ENCODE measurements around the gene GRM7.

GRM7 gene

GRCh38 chr3:7682822-7683229 is 821.9 kb downstream of the GRM7 start:
- DNase-seq = no peak

GRCh38 chr3:7683426-7683825 is 822.5 kb downstream of the GRM7 start:
- DNase-seq = no peak

- no peak for DNase-seq
Observed at GRCh38 chr3:7684182-7684715, 823.3 kb downstream of the GRM7 start.

GRCh38 chr3:7687428-7688147 is 826.7 kb downstream of the GRM7 start:
- DNase-seq = no peak

GRCh38 chr3:7692866-7693265 is 832.0 kb downstream of the GRM7 start:
- no peak for DNase-seq

GRCh38 chr3:7693976-7694375 is 833.1 kb downstream of the GRM7 start:
- no peak for DNase-seq

- peak; percentile 78 for DNase-seq
Observed at GRCh38 chr3:7695049-7695448, 834.1 kb downstream of the GRM7 start.

GRCh38 chr3:7696320-7696719 is 835.4 kb downstream of the GRM7 start:
- DNase-seq = no peak

- no peak for DNase-seq
Observed at GRCh38 chr3:7697548-7697947, 836.6 kb downstream of the GRM7 start.

GRCh38 chr3:7700539-7700938 is 839.6 kb downstream of the GRM7 start:
- DNase-seq = peak; percentile 39

- DNase-seq = peak; percentile 4
Observed at GRCh38 chr3:7700977-7701376, 840.1 kb downstream of the GRM7 start.

- no peak for DNase-seq
Observed at GRCh38 chr3:7707187-7707586, 846.3 kb downstream of the GRM7 start.

- no peak for DNase-seq
Observed at GRCh38 chr3:7709376-7710082, 848.6 kb downstream of the GRM7 start.

- peak; percentile 59 for DNase-seq
Observed at GRCh38 chr3:7710284-7710683, 849.4 kb downstream of the GRM7 start.

- DNase-seq = no peak
Observed at GRCh38 chr3:7713724-7714123, 852.8 kb downstream of the GRM7 start.

- DNase-seq = no peak
Observed at GRCh38 chr3:7720649-7721297, 859.9 kb downstream of the GRM7 start.

- no peak for DNase-seq
Observed at GRCh38 chr3:7721869-7722268, 861.0 kb downstream of the GRM7 start.

- DNase-seq = no peak
Observed at GRCh38 chr3:7728566-7729519, 867.9 kb downstream of the GRM7 start.

GRCh38 chr3:7733933-7734332 is 873.0 kb downstream of the GRM7 start:
- no peak for DNase-seq

GRCh38 chr3:7734456-7734855 is 873.5 kb downstream of the GRM7 start:
- DNase-seq = no peak

GRCh38 chr3:7737263-7737662 is 876.3 kb downstream of the GRM7 start:
- no peak for DNase-seq

- no peak for DNase-seq
Observed at GRCh38 chr3:7739754-7740153, 878.8 kb downstream of the GRM7 start.

GRCh38 chr3:7740458-7740857 is 879.5 kb downstream of the GRM7 start:
- no peak for DNase-seq
